Forelimb muscle (tissue), 1 donor: ENCODE results near the gene HOXA11. TPM values are rescaled to one million over a fixed set of nuclear protein-coding genes. Genes with fewer than 3 reads are reported as not detected.

ENCODE experiments used
- DNase-seq: peaks from one replicate; pipeline ENCODE4 v3.0.0-alpha.2; 2013; ENCODE audit warnings: low read depth
- polyA plus RNA-seq: library from polyadenylated mRNA; unstranded; fragments of 120-200 nt; gene quantifications from one replicate; pipeline ENCODE4 v1.2.1, GENCODE V29; 2013; ENCODE audit not compliant: insufficient read length

Gene HOXA11
- 1.2 TPM for polyA plus RNA-seq

- no peak for DNase-seq
Measured at GRCh38 chr7:27185013-27185853, at the start of gene HOXA11. Gene HOXA11 (minus strand): TSS chr7:27185232. CDS start chr7:27185144, 88 bp downstream.

- no peak for DNase-seq
Measured at GRCh38 chr7:27229448-27229847, 44.4 kb upstream of the HOXA11 start.

GRCh38 chr7:27224983-27225934 lies 40.2 kb upstream of the HOXA11 start:
- no peak for DNase-seq

- DNase-seq, result no peak
Measured at GRCh38 chr7:27223941-27224575, 39.0 kb upstream of the HOXA11 start.

- DNase-seq, result no peak
Measured at GRCh38 chr7:27221201-27221797, 36.3 kb upstream of the HOXA11 start.

- no peak for DNase-seq
Measured at GRCh38 chr7:27220440-27220955, 35.5 kb upstream of the HOXA11 start.

GRCh38 chr7:27219821-27220220 lies 34.8 kb upstream of the HOXA11 start:
- DNase-seq, result no peak

GRCh38 chr7:27217951-27218350 lies 32.9 kb upstream of the HOXA11 start:
- no peak for DNase-seq

- DNase-seq, result no peak
Measured at GRCh38 chr7:27215356-27215755, 30.3 kb upstream of the HOXA11 start.

- no peak for DNase-seq
Measured at GRCh38 chr7:27214239-27214950, 29.4 kb upstream of the HOXA11 start.

GRCh38 chr7:27213433-27214238 lies 28.6 kb upstream of the HOXA11 start:
- no peak for DNase-seq

- no peak for DNase-seq
Measured at GRCh38 chr7:27212497-27213432, 27.7 kb upstream of the HOXA11 start.

- no peak for DNase-seq
Measured at GRCh38 chr7:27211764-27212204, 26.8 kb upstream of the HOXA11 start.

GRCh38 chr7:27211084-27211446 lies 26.0 kb upstream of the HOXA11 start:
- DNase-seq, result no peak

GRCh38 chr7:27210441-27211083 lies 25.5 kb upstream of the HOXA11 start:
- no peak for DNase-seq

- no peak for DNase-seq
Measured at GRCh38 chr7:27209933-27210440, 25.0 kb upstream of the HOXA11 start.

GRCh38 chr7:27208998-27209397 lies 24.0 kb upstream of the HOXA11 start:
- DNase-seq, result no peak
